GM12892 (cell line): Measurements from ENCODE around the gene NPIPB8.

Source experiments
- POLR2A ChIP-seq: IDR thresholded peaks from 2 replicates; pipeline ENCODE4 v1.6.1; 2011; ENCODE audit warnings: low read depth, low read length, control low read depth
- POLR2AphosphoS5 ChIP-seq: IDR thresholded peaks from 2 replicates; pipeline ENCODE4 v1.6.1; 2011; ENCODE audit warnings: low read depth, low read length, control low read depth
- TAF1 ChIP-seq: IDR thresholded peaks from 2 replicates; pipeline ENCODE4 v1.6.1; 2011; ENCODE audit warnings: low read depth, mild to moderate bottlenecking, control low read depth, low read length, borderline replicate concordance

GRCh38 chr16:28609631-28610594 is 28.0 kb upstream of the NPIPB8 start, which contains the start of gene SULT1A1:
- TF ChIP-seq POLR2AphosphoS5 (no peak), TAF1 (no peak), POLR2A (no peak)
